HepG2 (cell line): ENCODE measurements around the gene GNAI2. TPM values are rescaled to one million over a fixed set of nuclear protein-coding genes. Genes with fewer than 3 reads are reported as not detected.

ENCODE experiments used
- ARNT2 ChIP-seq: sonication (generic); formaldehyde crosslinking; IDR thresholded peaks from 2 replicates; pipeline ENCODE4 v1.8.0; 2022; ENCODE audit warnings: mild to moderate bottlenecking, low read depth, missing genetic modification reagents, moderate library complexity
- CBX2 ChIP-seq, 2 experiments: fragments of 200-600 bp in 1 of 2; sonication (generic); formaldehyde crosslinking in 1 of 2; IDR thresholded peaks; 2 replicates each; pipeline versions ENCODE4 v1.7.0 to v1.8.1; 2018 to 2022; ENCODE audit warnings: low read depth in 2 of 2, low read length in 1 of 2, mild to moderate bottlenecking in 1 of 2, missing genetic modification reagents in 1 of 2
- GFI1 ChIP-seq: sonication (generic); formaldehyde crosslinking; IDR thresholded peaks from 2 replicates; pipeline ENCODE4 v1.5.0; 2020; ENCODE audit warnings: missing genetic modification reagents, mild to moderate bottlenecking, borderline replicate concordance
- GLMP ChIP-seq: sonication (generic); formaldehyde crosslinking; IDR thresholded peaks from 2 replicates; pipeline ENCODE4 v1.9.0; 2021; ENCODE audit warnings: missing genetic modification reagents, mild to moderate bottlenecking, borderline replicate concordance
- HDAC1 ChIP-seq: sonication (generic); formaldehyde crosslinking; IDR thresholded peaks from 2 replicates; pipeline ENCODE4 v1.5.1; 2020; ENCODE audit warnings: mild to moderate bottlenecking, missing genetic modification reagents
- LCORL ChIP-seq, 2 experiments: fragments of 450-650 bp in 1 of 2; sonication (generic) in 1 of 2; formaldehyde crosslinking in 1 of 2; IDR thresholded peaks; 2 replicates each; pipeline versions ENCODE4 v1.5.0 to v1.6.1; 2017 to 2020; ENCODE audit warnings: antibody characterized with exemption in 1 of 2, missing genetic modification reagents in 1 of 2
- MAZ ChIP-seq, 2 experiments: sonication (generic) in 1 of 2; formaldehyde crosslinking in 1 of 2; IDR thresholded peaks; 2 replicates each; pipeline versions ENCODE4 v1.5.0 to v1.6.1; 2012 to 2020; ENCODE audit warnings: low read depth in 2 of 2, mild to moderate bottlenecking in 2 of 2, borderline replicate concordance in 1 of 2, improper control_type of control experiment in 1 of 2, low read length in 1 of 2, missing genetic modification reagents in 1 of 2, moderate library complexity in 1 of 2
- MBNL3 ChIP-seq: fragments of 250-450 bp; sonication (Bioruptor Pico); conservative IDR thresholded peaks from 2 replicates; pipeline ENCODE4 v1.8.0; 2022; ENCODE audit warnings: mild to moderate bottlenecking, inconsistent platforms
- MTA1 ChIP-seq: sonication (generic); formaldehyde crosslinking; IDR thresholded peaks from 2 replicates; pipeline ENCODE4 v1.4.0; 2020; ENCODE audit warnings: missing genetic modification reagents, mild to moderate bottlenecking, borderline replicate concordance
- NR2C2 ChIP-seq: sonication (generic); formaldehyde crosslinking; IDR thresholded peaks from 2 replicates; pipeline ENCODE4 v1.4.0; 2020; ENCODE audit warnings: missing genetic modification reagents, mild to moderate bottlenecking, moderate library complexity, borderline replicate concordance
- PATZ1 ChIP-seq: sonication (generic); formaldehyde crosslinking; IDR thresholded peaks from 2 replicates; pipeline ENCODE4 v1.4.0; 2020; ENCODE audit warnings: missing genetic modification reagents
- POLR2G ChIP-seq: fragments of 200-400 bp; formaldehyde crosslinking; IDR thresholded peaks from 2 replicates; pipeline ENCODE4 v1.6.1; 2018; ENCODE audit warnings: mild to moderate bottlenecking, low read depth, low read length, moderate library complexity
- SOX13 ChIP-seq, 3 experiments: fragments of 450-650 bp in 1 of 3; sonication (generic) in 1 of 3; formaldehyde crosslinking in 1 of 3; IDR thresholded peaks in 2 of 3; conservative IDR thresholded peaks in 1 of 3; 2 replicates each; pipeline versions ENCODE4 v1.5.0 to v1.6.1; 2016 to 2020; ENCODE audit warnings: antibody characterized with exemption in 1 of 3, mild to moderate bottlenecking in 1 of 3, missing compliant biosample characterization in 1 of 3, missing genetic modification reagents in 1 of 3, moderate library complexity in 1 of 3
- THAP8 ChIP-seq: sonication (generic); formaldehyde crosslinking; IDR thresholded peaks from 2 replicates; pipeline ENCODE4 v1.5.1; 2020; ENCODE audit warnings: missing genetic modification reagents, mild to moderate bottlenecking, borderline replicate concordance
- ZFAT ChIP-seq: sonication (generic); formaldehyde crosslinking; conservative IDR thresholded peaks from 2 replicates; pipeline ENCODE4 v1.8.1; 2023; ENCODE audit warnings: missing genetic modification reagents, inconsistent platforms
- ZFX ChIP-seq: sonication (generic); formaldehyde crosslinking; IDR thresholded peaks from 2 replicates; pipeline ENCODE4 v1.4.0; 2020; ENCODE audit warnings: mild to moderate bottlenecking, low read depth, missing genetic modification reagents, moderate library complexity
- ZNF253 ChIP-seq: sonication (generic); formaldehyde crosslinking; IDR thresholded peaks from 2 replicates; pipeline ENCODE4 v1.8.0; 2022; ENCODE audit warnings: mild to moderate bottlenecking, missing genetic modification reagents, borderline replicate concordance
- polyA plus RNA-seq, 8 experiments: library from polyadenylated mRNA; depleted of rRNA in 3 of 8; stranded (reverse) in 7 of 8; unstranded in 1 of 8; fragments of >200 nt; fragmentation: Illumina TruSeq in 4 of 8; extraction: Trizol in 4 of 8; gene quantifications; 2 replicates each; pipeline versions ENCODE4 v1.2.1 to v1.2.3, GENCODE V29; 2011 to 2016; ENCODE audit warnings: low read depth in 4 of 8, missing spikeins in 1 of 8, mixed read lengths in 1 of 8; ENCODE audit not compliant: insufficient read depth in 1 of 8
- total RNA-seq, 5 experiments: library from RNA; depleted of rRNA; stranded (reverse); fragments of >200 nt; fragmentation: Illumina TruSeq; extraction: Trizol; gene quantifications; 2 replicates each; pipeline ENCODE4 v1.2.3, GENCODE V29; 2016; ENCODE audit warnings: low read depth in 1 of 5
- TF ChIP-seq, protein P1 (sequence below): sonication (generic); formaldehyde crosslinking; IDR thresholded peaks from 2 replicates; pipeline ENCODE4 v1.8.0; 2022; ENCODE audit warnings: missing genetic modification reagents, mild to moderate bottlenecking, moderate library complexity, borderline replicate concordance

Gene GNAI2
- total and polyA plus RNA-seq, 2 of the 13 experiments (the other 11 are each of a cell fraction or from before 2014, with no cell fraction given), result 51.1 to 66.2 TPM

GRCh38 chr3:50270422-50271224, 34.6 kb downstream of the GNAI2 start (continued):
- no peak for TF ChIP-seq THAP8 (CRISPR knock-in tag)
- no peak for TF ChIP-seq GLMP
- no peak for TF ChIP-seq SOX13 (IDR thresholded peaks at IDR 0.05)
- peak in 1 of 2 experiments; percentile 18; a peak in 1 of 4 replicates for TF ChIP-seq SOX13 (CRISPR knock-in tag; conservative IDR thresholded peaks at IDR 0.05 in 1 of 2, IDR thresholded peaks at IDR 0.05 in 1 of 2)
- TF ChIP-seq ZNF253 (CRISPR knock-in tag), result no peak
- peak; percentile 9; the same call in 1 of the 2 replicates for TF ChIP-seq HDAC1 (CRISPR knock-in tag)
- TF ChIP-seq ZFX (CRISPR knock-in tag), result peak; percentile 39; the same call in 1 of the 2 replicates
- TF ChIP-seq MBNL3 (CRISPR knock-in tag), result no peak
- TF ChIP-seq LCORL (IDR thresholded peaks at IDR 0.05), result no peak
- 0 out of 2 replicates have a peak, but pooled peaks have one; percentile 19 for TF ChIP-seq LCORL (CRISPR knock-in tag; IDR thresholded peaks at IDR 0.05)
- no peak for TF ChIP-seq CBX2 (IDR thresholded peaks at IDR 0.05; ENCODE audit: low read depth, low read length)
- TF ChIP-seq CBX2 (CRISPR knock-in tag; IDR thresholded peaks at IDR 0.05; ENCODE audit: low read depth), result no peak
- TF ChIP-seq MAZ (IDR thresholded peaks at IDR 0.05; ENCODE audit: borderline replicate concordance, low read depth, low read length), result no peak
- 0 out of 2 replicates have a peak, but pooled peaks have one; percentile 37 for TF ChIP-seq MAZ (CRISPR knock-in tag; IDR thresholded peaks at IDR 0.05; ENCODE audit: low read depth)
- 0 out of 2 replicates have a peak, but pooled peaks have one; percentile 15 for TF ChIP-seq NR2C2 (CRISPR knock-in tag)
- peak; percentile 35; the same call in 1 of the 2 replicates for TF ChIP-seq POLR2G
- no peak for TF ChIP-seq ZFAT (CRISPR knock-in tag)
- TF ChIP-seq GFI1 (CRISPR knock-in tag), result no peak
- 0 out of 2 replicates have a peak, but pooled peaks have one; percentile 6 for TF ChIP-seq ARNT2 (CRISPR knock-in tag)
- no peak for TF ChIP-seq MTA1 (CRISPR knock-in tag)
- TF ChIP-seq, protein P1, sequence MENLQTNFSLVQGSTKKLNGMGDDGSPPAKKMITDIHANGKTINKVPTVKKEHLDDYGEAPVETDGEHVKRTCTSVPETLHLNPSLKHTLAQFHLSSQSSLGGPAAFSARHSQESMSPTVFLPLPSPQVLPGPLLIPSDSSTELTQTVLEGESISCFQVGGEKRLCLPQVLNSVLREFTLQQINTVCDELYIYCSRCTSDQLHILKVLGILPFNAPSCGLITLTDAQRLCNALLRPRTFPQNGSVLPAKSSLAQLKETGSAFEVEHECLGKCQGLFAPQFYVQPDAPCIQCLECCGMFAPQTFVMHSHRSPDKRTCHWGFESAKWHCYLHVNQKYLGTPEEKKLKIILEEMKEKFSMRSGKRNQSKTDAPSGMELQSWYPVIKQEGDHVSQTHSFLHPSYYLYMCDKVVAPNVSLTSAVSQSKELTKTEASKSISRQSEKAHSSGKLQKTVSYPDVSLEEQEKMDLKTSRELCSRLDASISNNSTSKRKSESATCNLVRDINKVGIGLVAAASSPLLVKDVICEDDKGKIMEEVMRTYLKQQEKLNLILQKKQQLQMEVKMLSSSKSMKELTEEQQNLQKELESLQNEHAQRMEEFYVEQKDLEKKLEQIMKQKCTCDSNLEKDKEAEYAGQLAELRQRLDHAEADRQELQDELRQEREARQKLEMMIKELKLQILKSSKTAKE, result 0 out of 2 replicates have a peak, but pooled peaks have one; percentile 38
- peak; percentile 45; the same call in 1 of the 2 replicates for TF ChIP-seq PATZ1
